ENCODE results near the gene MRPS12. TPM values are rescaled to one million over a fixed set of nuclear protein-coding genes. Genes with fewer than 3 reads are reported as not detected.
"Not testable (repeated sequence)": the region's sequence is repeated elsewhere in the genome, so short reads cannot be mapped to it uniquely, and the experiment has no call there.

The MRPS12 gene
- 10 to 100 TPM; 62.4 to 76.0 TPM for total RNA-seq

DNA sequence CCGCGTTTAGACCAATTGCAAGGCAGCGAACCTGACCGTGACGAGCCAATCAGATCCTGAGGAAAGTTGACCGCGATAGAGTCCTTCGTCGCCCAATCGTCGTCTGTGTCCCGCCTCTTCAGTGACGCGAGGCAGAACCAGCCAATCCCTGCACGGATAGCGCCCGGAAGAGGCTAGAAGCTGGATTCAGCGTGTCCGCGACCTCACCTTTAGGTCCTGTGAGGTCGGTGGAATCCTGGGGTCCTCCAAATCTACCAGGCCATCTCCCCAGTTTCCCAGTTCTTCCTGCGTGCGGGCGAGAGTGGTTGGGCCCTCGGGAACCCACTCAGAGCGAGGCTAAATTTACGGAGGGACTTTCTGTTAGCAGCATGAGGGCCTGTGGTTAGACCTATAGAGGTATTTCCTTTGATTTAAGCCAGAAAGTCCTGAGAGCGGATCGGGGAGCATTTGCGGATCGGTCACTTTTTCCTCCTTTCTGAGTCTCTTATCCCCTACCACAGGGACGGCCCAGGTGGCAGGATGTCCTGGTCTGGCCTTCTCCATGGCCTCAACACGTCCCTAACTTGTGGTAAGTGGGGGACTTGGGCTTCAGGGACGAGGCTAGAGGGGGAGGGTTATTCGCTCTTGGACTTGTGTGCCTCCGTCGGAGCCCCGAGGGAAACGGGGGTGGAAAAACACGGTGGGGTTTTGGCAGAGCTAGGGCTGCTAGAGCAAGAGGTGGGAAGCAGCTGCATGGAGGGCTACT lies at the start of gene MRPS12:
Gene MRPS12 (plus strand): TSS at position 169 of the 745 bp plus-strand sequence. CDS start 351 bp downstream, at position 520.
- H3K4me1 Mint-ChIP-seq: peaks cover 28% of the 10 kb centered on the region
- CTCF ChIA-PET: interaction anchor here (0.6 to 2.3 kb wide), 46 partner anchors 9 to 805 kb away, joined by 3 to 23 read pairs (median 4); partner anchors contain the start of genes ACTN4, ECH1, FAM98C and NFKBIB

DNA sequence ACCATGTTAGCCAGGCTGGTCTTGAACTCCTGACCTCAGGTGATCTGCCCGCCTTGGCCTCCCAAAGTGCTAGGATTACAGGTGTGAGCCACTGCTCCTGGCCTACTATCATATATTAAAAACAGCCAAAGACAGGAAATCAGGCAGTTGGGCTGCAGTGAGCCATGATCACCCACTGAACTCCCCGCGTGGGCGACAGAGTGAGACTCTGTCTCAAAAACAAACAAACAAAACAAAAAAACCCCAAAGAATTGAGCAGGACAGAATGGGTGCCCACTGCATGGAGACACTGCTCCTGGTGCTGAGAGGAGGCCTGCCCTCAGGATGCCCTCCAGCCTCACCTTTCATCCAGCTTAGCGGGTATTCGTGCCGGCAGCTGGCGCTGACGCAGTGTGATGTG lies 47.5 kb upstream of the MRPS12 start:
- no peaks in the 10 kb centered on the region for H3K27me3 Mint-ChIP-seq
- intact Hi-C loops (cut with DNase I, micrococcal nuclease): no loop called here
- CTCF ChIA-PET: interaction anchor here (0.6 kb wide), 1 partner anchor 103 kb away, joined by 3 read pairs; no protein-coding TSS in a partner anchor
- peaks cover 9% of the 10 kb centered on the region for H3K4me1 Mint-ChIP-seq
- H3K9me3 Mint-ChIP-seq (ENCODE audit: low read depth): no peaks in the 10 kb centered on the region
- H3K36me3 Mint-ChIP-seq (ENCODE audit: low read depth): peaks cover 7% of the 10 kb centered on the region
- DNase-seq (no peak), ATAC-seq (no peak)
- no peak overlapping the region for H3K27ac Mint-ChIP-seq
- no peak overlapping the region for H3K4me3 Mint-ChIP-seq
- POLR2A ChIA-PET: interaction anchor here (0.6 to 0.7 kb wide), 2 partner anchors 14 to 253 kb away, joined by 3 to 4 read pairs; no protein-coding TSS in a partner anchor

More for the DNA sequence above, at the start of gene MRPS12:
- H3K36me3 Mint-ChIP-seq (ENCODE audit: low read depth): peaks cover 36% of the 10 kb centered on the region
- no peaks in the 10 kb centered on the region for H3K27me3 Mint-ChIP-seq
- peak within 1 kb of the TSS; percentile 81 for H3K4me3 Mint-ChIP-seq
- peak within 1 kb of the TSS; percentile 92 for H3K27ac Mint-ChIP-seq
- ATAC-seq (peak; percentile 97), DNase-seq (peak; percentile 99)
- peaks cover 4% of the 10 kb centered on the region for H3K9me3 Mint-ChIP-seq (ENCODE audit: low read depth)
- intact Hi-C loops (cut with DNase I, micrococcal nuclease): loop anchor here (1.0 to 5.0 kb wide), 26 partner anchors 18 to 1024 kb away; partner anchors contain the start of genes FAM98C (in 2 of the 2), NFKBIB (in 2 of the 2), SIRT2 (in 2 of the 2) and ACTN4 (in 1 of the 2)
- POLR2A ChIA-PET: interaction anchor here (0.6 to 2.4 kb wide), 8 partner anchors 31 to 1031 kb away, joined by 3 to 13 read pairs (median 3); partner anchors contain the start of genes ECH1, EIF3K, FAM98C and NFKBIB

DNA sequence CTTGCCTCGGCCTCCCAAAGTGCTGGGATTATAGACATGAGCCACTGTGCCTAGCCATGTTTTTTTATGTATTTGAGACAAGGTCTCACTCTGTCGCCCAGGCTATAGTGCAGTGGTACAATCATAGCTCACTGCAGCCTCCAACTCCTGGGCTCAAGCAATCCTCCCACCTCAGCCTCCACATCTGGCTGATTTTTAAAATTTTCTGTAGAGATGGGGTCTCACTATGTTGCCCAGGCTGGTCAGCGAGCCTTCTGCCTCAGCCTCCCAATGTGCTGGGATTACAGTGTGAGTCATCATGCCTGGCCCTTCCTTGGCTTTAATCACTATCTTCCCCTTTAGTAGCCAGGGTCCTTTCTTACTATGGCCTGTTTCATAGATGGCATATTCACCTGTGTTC lies 46.1 kb upstream of the MRPS12 start:
- H3K27ac Mint-ChIP-seq; DNase-seq; H3K4me3 Mint-ChIP-seq; POLR2A ChIA-PET; ATAC-seq; H3K4me1 Mint-ChIP-seq; H3K36me3 Mint-ChIP-seq (ENCODE audit: low read depth); CTCF ChIA-PET; H3K27me3 Mint-ChIP-seq; H3K9me3 Mint-ChIP-seq (ENCODE audit: low read depth): not testable (repeated sequence)
- intact Hi-C loops (cut with DNase I, micrococcal nuclease): loop anchor here in 1 of 2 experiments (5.0 kb wide), 3 partner anchors 152 to 482 kb away; partner anchors contain the start of gene FAM98C

DNA sequence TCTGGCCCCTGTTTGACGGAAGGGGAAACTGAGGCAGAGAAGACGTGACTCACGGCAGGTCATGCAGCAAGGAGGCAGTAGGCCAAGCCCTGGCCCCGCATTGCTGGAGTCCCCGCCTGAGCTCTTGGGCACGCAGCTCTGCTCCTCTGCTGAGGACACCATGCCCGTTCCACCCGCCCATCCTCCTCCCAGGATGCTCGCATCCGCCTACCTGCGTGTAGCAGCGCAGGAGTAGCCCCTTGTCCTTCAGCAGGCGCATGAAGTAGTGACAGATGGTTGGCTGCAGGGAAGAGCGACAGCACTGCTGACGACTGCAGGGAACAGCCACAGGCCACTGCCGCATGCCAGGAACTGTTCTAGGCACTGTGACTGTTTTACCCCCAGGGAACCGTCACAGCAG lies 41.9 kb upstream of the MRPS12 start:
- CTCF ChIA-PET: interaction anchor here (0.6 to 3.5 kb wide), 6 partner anchors 10 to 642 kb away, joined by 3 to 35 read pairs (median 8); partner anchors contain the start of genes MRPS12, NFKBIB, RINL and SARS2
- H3K4me1 Mint-ChIP-seq: no peaks in the 10 kb centered on the region
- intact Hi-C loops (cut with DNase I, micrococcal nuclease): loop anchor here in 1 of 2 experiments (5.0 kb wide), 3 partner anchors 157 to 487 kb away; partner anchors contain the start of gene FAM98C
- ATAC-seq: no peak
- H3K27me3 Mint-ChIP-seq: no peaks in the 10 kb centered on the region
- H3K4me3 Mint-ChIP-seq: no peak overlapping the region
- H3K27ac Mint-ChIP-seq: no peak overlapping the region
- POLR2A ChIA-PET: no interaction called here
- peaks cover 3% of the 10 kb centered on the region for H3K36me3 Mint-ChIP-seq (ENCODE audit: low read depth)
- no peaks in the 10 kb centered on the region for H3K9me3 Mint-ChIP-seq (ENCODE audit: low read depth)
- DNase-seq: no peak

DNA sequence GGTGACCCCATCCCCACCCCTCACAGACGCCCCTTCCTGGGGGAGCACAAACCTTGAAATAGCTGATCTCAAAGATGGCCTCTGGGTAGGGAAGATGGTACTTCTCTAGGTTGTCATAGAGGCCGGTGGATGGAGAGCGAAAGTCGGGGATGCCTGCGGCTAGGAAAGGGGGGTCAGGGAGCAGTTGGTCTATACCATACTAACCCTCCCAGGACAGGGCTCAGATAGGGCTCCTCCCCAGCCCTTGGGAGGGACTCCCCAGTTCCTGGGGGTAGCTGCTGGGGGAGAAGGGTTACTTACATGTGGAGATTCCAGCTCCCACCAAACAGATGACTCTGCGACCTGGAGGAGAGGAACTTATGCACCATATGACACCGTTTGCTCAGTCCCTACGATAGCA lies 40.9 kb upstream of the MRPS12 start:
- no peak overlapping the region for H3K4me3 Mint-ChIP-seq
- H3K27me3 Mint-ChIP-seq: no peaks in the 10 kb centered on the region
- no peaks in the 10 kb centered on the region for H3K9me3 Mint-ChIP-seq (ENCODE audit: low read depth)
- no peak overlapping the region for H3K27ac Mint-ChIP-seq
- peaks cover 3% of the 10 kb centered on the region for H3K36me3 Mint-ChIP-seq (ENCODE audit: low read depth)
- POLR2A ChIA-PET: no interaction called here
- intact Hi-C loops (cut with DNase I, micrococcal nuclease): loop anchor here in 1 of 2 experiments (5.0 kb wide), 3 partner anchors 158 to 488 kb away; partner anchors contain the start of gene FAM98C
- no peaks in the 10 kb centered on the region for H3K4me1 Mint-ChIP-seq
- CTCF ChIA-PET: no interaction called here
- DNase-seq (no peak), ATAC-seq (no peak)

DNA sequence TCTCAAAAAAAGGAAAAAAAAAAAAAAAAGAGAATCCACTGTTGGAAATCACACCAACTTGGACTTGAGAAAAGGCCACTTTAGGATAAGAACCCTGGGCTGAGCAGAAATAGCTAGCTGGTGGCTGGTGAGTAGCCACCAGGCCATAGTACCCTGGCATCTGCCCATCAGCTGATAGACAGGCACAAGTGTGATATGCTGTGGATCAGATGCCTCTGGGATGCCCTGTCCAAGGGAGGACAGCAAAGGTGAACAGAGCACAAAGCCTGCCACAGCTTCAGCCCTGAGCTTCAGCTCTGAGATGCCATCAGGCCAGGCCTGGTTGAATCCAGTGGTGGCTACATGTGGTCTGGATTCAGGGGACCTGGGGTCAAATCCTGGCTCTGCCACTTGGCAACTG lies 40.1 kb upstream of the MRPS12 start:
- ChIA-PET CTCF (interaction anchor here (0.6 kb wide), 1 partner anchor 160 kb away, joined by 4 read pairs; no protein-coding TSS in a partner anchor), POLR2A (no interaction called here)
- no peaks in the 10 kb centered on the region for H3K4me1 Mint-ChIP-seq
- H3K4me3 Mint-ChIP-seq: no peak overlapping the region
- no peaks in the 10 kb centered on the region for H3K9me3 Mint-ChIP-seq (ENCODE audit: low read depth)
- intact Hi-C loops (cut with DNase I, micrococcal nuclease): no loop called here
- ATAC-seq: no peak
- H3K27ac Mint-ChIP-seq: no peak overlapping the region
- H3K36me3 Mint-ChIP-seq (ENCODE audit: low read depth): peaks cover 3% of the 10 kb centered on the region
- H3K27me3 Mint-ChIP-seq: no peaks in the 10 kb centered on the region
- DNase-seq: no peak

DNA sequence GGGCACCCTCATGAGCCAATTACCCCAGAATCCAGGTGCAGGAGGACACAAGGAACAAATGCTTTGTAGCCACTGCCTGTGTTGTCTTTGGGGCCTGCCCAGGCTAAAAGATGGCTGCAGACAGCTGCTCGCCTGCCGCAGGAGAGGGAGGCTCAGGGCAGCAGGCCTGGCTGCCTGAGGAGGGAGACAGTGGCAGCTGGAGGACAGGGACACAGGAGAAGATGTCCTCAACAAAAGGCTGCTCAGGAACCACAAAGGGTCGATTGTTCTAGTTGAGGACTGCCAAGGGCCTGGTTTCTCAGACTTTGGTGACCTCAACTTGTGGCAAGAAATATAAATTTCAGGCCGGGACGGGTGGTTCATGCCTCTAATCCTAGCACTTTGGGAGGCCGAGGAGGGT lies 39.0 kb upstream of the MRPS12 start:
- intact Hi-C loops (cut with DNase I, micrococcal nuclease): no loop called here
- DNase-seq (no peak), ATAC-seq (no peak)
- POLR2A ChIA-PET: no interaction called here
- Mint-ChIP-seq H3K36me3 (ENCODE audit: low read depth) (peaks cover 3% of the 10 kb centered on the region), H3K9me3 (ENCODE audit: low read depth) (no peaks in the 10 kb centered on the region), H3K27ac (no peak overlapping the region), H3K4me3 (no peak overlapping the region), H3K4me1 (no peaks in the 10 kb centered on the region), H3K27me3 (no peaks in the 10 kb centered on the region)
- CTCF ChIA-PET: interaction anchor here (0.6 kb wide), 1 partner anchor 244 kb away, joined by 3 read pairs; the partner anchor contains the start of gene ACTN4

DNA sequence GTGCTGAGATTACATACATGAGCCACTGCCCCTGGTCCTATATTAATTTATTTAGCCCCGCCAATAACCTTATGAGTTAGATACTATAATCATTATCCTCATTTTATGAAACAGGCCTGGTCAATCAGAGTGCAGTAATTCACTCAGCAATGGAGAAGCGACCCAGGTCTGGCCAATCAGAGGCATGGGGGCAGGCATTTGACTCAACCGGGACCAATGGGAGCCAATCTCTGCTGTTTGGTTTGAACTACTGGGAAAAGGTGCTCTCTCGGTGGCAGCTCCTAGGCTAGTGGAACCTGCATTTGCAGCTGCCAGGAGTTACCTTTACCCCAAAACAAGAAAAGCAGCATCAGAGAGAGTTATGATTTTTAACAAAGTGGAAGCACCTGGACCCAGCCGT lies 37.9 kb upstream of the MRPS12 start:
- POLR2A ChIA-PET: no interaction called here
- peaks cover 5% of the 10 kb centered on the region for H3K4me1 Mint-ChIP-seq
- CTCF ChIA-PET: interaction anchor here (0.7 kb wide), 1 partner anchor 476 kb away, joined by 3 read pairs; no protein-coding TSS in a partner anchor
- no peak overlapping the region for H3K27ac Mint-ChIP-seq
- intact Hi-C loops (cut with DNase I, micrococcal nuclease): no loop called here
- no peak for ATAC-seq
- no peaks in the 10 kb centered on the region for H3K27me3 Mint-ChIP-seq
- no peak overlapping the region for H3K4me3 Mint-ChIP-seq
- no peaks in the 10 kb centered on the region for H3K9me3 Mint-ChIP-seq (ENCODE audit: low read depth)
- DNase-seq: no peak
- peaks cover 3% of the 10 kb centered on the region for H3K36me3 Mint-ChIP-seq (ENCODE audit: low read depth)

DNA sequence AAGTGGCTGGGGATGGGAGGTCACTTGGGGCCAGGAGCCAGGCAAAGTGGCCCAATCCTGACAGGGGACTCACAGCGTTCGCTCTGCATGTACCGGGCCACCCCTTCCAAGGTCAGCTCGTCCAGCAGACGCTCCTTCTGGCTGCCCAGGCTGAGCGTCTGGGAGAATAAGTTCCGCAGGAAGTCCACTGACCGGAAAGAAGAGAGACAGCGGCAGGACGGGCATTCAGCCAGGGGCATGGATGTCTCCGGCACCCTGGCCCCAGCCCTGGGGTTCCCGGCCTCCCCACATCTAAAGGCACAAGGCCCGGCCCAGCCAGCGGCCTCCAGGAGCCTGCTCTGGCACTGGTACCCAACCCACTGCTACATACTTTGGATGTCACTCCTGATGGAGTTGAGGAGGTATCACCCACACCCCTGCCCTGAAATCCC lies 37.4 kb upstream of the MRPS12 start:
- Mint-ChIP-seq H3K27me3 (no peaks in the 10 kb centered on the region), H3K27ac (no peak overlapping the region), H3K9me3 (ENCODE audit: low read depth) (no peaks in the 10 kb centered on the region), H3K4me1 (peaks cover 8% of the 10 kb centered on the region), H3K4me3 (no peak overlapping the region), H3K36me3 (ENCODE audit: low read depth) (peaks cover 3% of the 10 kb centered on the region)
- ATAC-seq: no peak
- intact Hi-C loops (cut with DNase I, micrococcal nuclease): no loop called here
- CTCF ChIA-PET: interaction anchor here (0.7 kb wide), 1 partner anchor 475 kb away, joined by 3 read pairs; no protein-coding TSS in a partner anchor
- POLR2A ChIA-PET: no interaction called here
- DNase-seq: no peak

DNA sequence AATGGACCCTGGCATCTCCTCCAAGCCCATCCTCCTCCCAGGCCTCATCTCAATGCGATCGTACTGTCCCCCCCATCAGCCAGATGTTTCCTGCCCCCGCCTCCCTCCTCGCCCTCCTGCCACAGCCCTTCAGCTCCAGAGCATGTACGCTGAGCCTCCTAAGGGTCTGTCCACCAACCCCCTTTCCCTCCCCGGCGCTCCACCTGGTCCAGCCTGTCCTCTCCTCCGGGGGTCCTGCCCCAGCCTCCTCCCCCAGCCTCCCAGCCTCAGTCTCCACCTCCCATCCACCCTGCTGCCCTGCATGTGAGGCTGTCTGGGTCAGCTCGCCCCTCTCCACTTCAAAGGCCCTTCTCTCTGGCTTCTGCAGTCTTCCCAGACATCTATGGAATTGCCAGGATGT lies 35.8 kb upstream of the MRPS12 start:
- ATAC-seq (no peak), DNase-seq (no peak)
- ChIA-PET POLR2A (no interaction called here), CTCF (interaction anchor here (0.6 kb wide), 1 partner anchor 261 kb away, joined by 3 read pairs; no protein-coding TSS in a partner anchor)
- Mint-ChIP-seq H3K27me3 (no peaks in the 10 kb centered on the region), H3K36me3 (ENCODE audit: low read depth) (peaks cover 3% of the 10 kb centered on the region), H3K27ac (no peak overlapping the region), H3K9me3 (ENCODE audit: low read depth) (no peaks in the 10 kb centered on the region), H3K4me3 (no peak overlapping the region), H3K4me1 (peaks cover 16% of the 10 kb centered on the region)
- intact Hi-C loops (cut with DNase I, micrococcal nuclease): no loop called here

DNA sequence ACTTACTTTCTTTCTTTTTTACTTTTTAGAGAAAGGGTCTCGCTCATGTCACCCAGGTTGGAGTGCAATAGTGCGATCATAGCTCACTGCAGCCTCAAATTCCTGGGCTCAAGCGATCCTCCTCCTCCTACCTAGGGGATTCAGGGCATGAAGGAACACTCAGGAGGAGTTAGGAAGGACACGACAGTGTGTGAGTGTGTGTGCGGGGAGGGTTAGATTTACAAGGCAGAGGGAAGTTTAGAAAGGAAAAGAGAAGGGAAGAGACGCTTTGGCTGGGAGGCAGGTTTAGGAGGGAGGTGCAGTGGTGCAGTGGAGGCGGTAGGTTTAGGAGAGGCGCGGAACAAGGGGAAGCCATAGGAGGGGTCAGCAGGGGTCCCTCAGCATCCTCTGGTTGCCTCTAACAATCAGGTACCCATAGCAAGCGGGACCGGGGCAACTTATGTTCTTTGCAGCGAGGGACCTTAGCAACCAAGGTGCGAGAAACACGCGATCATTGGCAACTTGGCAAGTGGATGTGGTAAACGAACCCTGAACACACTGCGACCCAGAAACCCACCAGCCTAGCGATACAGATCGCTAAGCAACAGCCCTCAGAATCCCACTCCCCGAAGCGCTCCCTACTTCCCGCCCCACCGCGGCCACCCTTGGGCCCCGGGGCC lies 31.8 kb upstream of the MRPS12 start:
- CTCF ChIA-PET: interaction anchor here (3.2 kb wide), 1 partner anchor 11 kb away, joined by 12 read pairs; no protein-coding TSS in a partner anchor

More for the DNA sequence above, 31.8 kb upstream of the MRPS12 start:
- Mint-ChIP-seq H3K27ac (peak overlapping the region; percentile 91), H3K4me1 (peaks cover 35% of the 10 kb centered on the region), H3K4me3 (peak overlapping the region; percentile 88), H3K9me3 (ENCODE audit: low read depth) (no peaks in the 10 kb centered on the region), H3K36me3 (ENCODE audit: low read depth) (peaks cover 13% of the 10 kb centered on the region), H3K27me3 (no peaks in the 10 kb centered on the region)
- POLR2A ChIA-PET: no interaction called here
- DNase-seq (no peak), ATAC-seq (no peak)
- intact Hi-C loops (cut with DNase I, micrococcal nuclease): loop anchor here (1.0 kb wide), 13 partner anchors 21 to 563 kb away; partner anchors contain the start of genes ECH1 (in 2 of the 2), MRPS12 (in 2 of the 2), SARS2 (in 2 of the 2) and ACTN4 (in 1 of the 2)

Measured in activated CD4-positive, alpha-beta T cell treated with anti-CD3 and anti-CD28 coated beads for 36 hours (primary cell).